Thyroid gland (tissue), 4 donors: ENCODE data around the gene TRMT2B.

Source experiments
- CTCF ChIP-seq, 6 experiments: fragments of 200-600 bp in 3 of 6; fragments of 450-650 bp in 3 of 6; sonication (generic) in 3 of 6; IDR thresholded peaks; one replicate each; pipeline ENCODE4 v1.5.1; 2016 to 2019; ENCODE audit warnings: antibody characterized with exemption in 6 of 6, mild to moderate bottlenecking in 2 of 6, inconsistent platforms in 1 of 6, moderate library complexity in 1 of 6
- POLR2A ChIP-seq, 2 donors: fragments of 450-650 bp; IDR thresholded peaks; one replicate each; pipeline ENCODE4 v1.6.1; 2017; ENCODE audit warnings: antibody characterized with exemption in 2 of 2, mild to moderate bottlenecking in 2 of 2, moderate library complexity in 1 of 2

GRCh38 chrX:101025126-101025525 is 26.8 kb downstream of the TRMT2B start:
- no peak for TF ChIP-seq CTCF (IDR thresholded peaks at IDR 0.05)
- no peak for TF ChIP-seq POLR2A (IDR thresholded peaks at IDR 0.05)
